Panc1 (cell line): ENCODE results near the gene SRXN1. TPM values are rescaled to one million over a fixed set of nuclear protein-coding genes. Genes with fewer than 3 reads are reported as not detected.

Experiments used
- ATAC-seq: fragments of 200-7000 bp; cut with Tn5 transposase; 2 replicates; pipeline ENCODE4 v1.9.1; 2020; ENCODE audit warnings: mild to moderate bottlenecking, moderate library complexity
- BruUV-seq: library from RNA; stranded (reverse); fragments of 400-500 nt; replicated peaks from 2 replicates; lab custom pipeline; 2021; lab: Mats Ljungman, UMichigan
- CTCF ChIA-PET: fragments of 300-600 bp; sonication (Branson Sonifier 250); formaldehyde crosslinking; loops from one replicate; lab custom pipeline; 2022; ENCODE audit warnings: antibody characterized with exemption; lab: Charles Lee
- POLR2A ChIA-PET: fragments of 300-600 bp; sonication (Branson Sonifier 250); formaldehyde crosslinking; loops from one replicate; lab custom pipeline; 2022; ENCODE audit warnings: antibody characterized with exemption; lab: Charles Lee
- DNase-seq: peaks from one replicate; pipeline ENCODE4 v3.0.0-alpha.2; 2010; ENCODE audit warnings: low read depth, low spot score
- H3K27ac ChIP-seq: 2 replicates; pipeline ENCODE4 v1.5.1; 2011; ENCODE audit warnings: mild to moderate bottlenecking, low read length, inconsistent platforms
- H3K27me3 ChIP-seq: fragments of 200-500 bp; sonication (Bioruptor generic); 2 replicates; pipeline ENCODE4 v1.6.0; 2014; ENCODE audit warnings: low read length, inconsistent platforms; ENCODE audit not compliant: control insufficient read depth, insufficient read depth
- H3K36me3 ChIP-seq: fragments of 200-500 bp; sonication (Bioruptor generic); 2 replicates; pipeline ENCODE4 v1.5.1; 2014; ENCODE audit warnings: inconsistent platforms, mild to moderate bottlenecking, low read length, moderate library complexity; ENCODE audit not compliant: control insufficient read depth, insufficient read depth
- H3K4me1 ChIP-seq: 2 replicates; pipeline ENCODE4 v1.5.1; 2011; ENCODE audit warnings: inconsistent platforms, mild to moderate bottlenecking, low read length, moderate library complexity; ENCODE audit not compliant: control insufficient read depth, insufficient read depth
- H3K4me3 ChIP-seq, 2 experiments: 2 replicates each; pipeline ENCODE4 v1.5.1; 2011 to 2012; ENCODE audit warnings: low read depth in 2 of 2, low read length in 2 of 2, mild to moderate bottlenecking in 2 of 2, inconsistent platforms in 1 of 2, moderate library complexity in 1 of 2
- H3K9me3 ChIP-seq: fragments of 200-500 bp; sonication (Bioruptor generic); 2 replicates; pipeline ENCODE4 v1.5.1; 2014; ENCODE audit warnings: low read depth, mild to moderate bottlenecking, inconsistent platforms, low read length, moderate library complexity; ENCODE audit not compliant: control insufficient read depth, insufficient read depth
- CTCF ChIP-seq: fragments of 450-650 bp; IDR thresholded peaks from 2 replicates; pipeline ENCODE4 v1.5.1; 2017; ENCODE audit warnings: mild to moderate bottlenecking
- POLR2AphosphoS5 ChIP-seq: IDR thresholded peaks from 2 replicates; pipeline ENCODE4 v1.6.1; 2012; ENCODE audit warnings: mild to moderate bottlenecking, low read depth, low read length, moderate library complexity
- REST ChIP-seq, 2 experiments: IDR thresholded peaks; 2 replicates each; pipeline ENCODE4 v1.6.1; 2011 to 2012; ENCODE audit warnings: low read depth in 2 of 2, control low read depth in 1 of 2, low read length in 1 of 2, mild to moderate bottlenecking in 1 of 2, moderate library complexity in 1 of 2; ENCODE audit not compliant: insufficient read depth in 1 of 2
- SIN3A ChIP-seq: IDR thresholded peaks from 2 replicates; pipeline ENCODE4 v1.6.1; 2012; ENCODE audit warnings: low read depth, mild to moderate bottlenecking, low read length, moderate library complexity, borderline replicate concordance; ENCODE audit not compliant: insufficient read depth
- TCF7L2 ChIP-seq: IDR thresholded peaks from 2 replicates; pipeline ENCODE4 v1.6.1; 2011; ENCODE audit warnings: mild to moderate bottlenecking, low read depth, low read length, inconsistent platforms
- in situ Hi-C: cut with HindIII; loops from 2 replicates; pipeline ENCODE4 v1.10.0; 2016; ENCODE audit warnings: low sequenced_read_pairs, low pct_unique_long_range_greater_than_20kb
- intact Hi-C: fragments of 100-400 bp; cut with micrococcal nuclease; formaldehyde crosslinking; loops from one replicate; pipeline ENCODE4 v1.10.0; 2022; ENCODE audit not compliant: unreplicated experiment
- total RNA-seq: library from RNA; stranded (reverse); gene quantifications from one replicate; pipeline ENCODE4 v1.2.1, GENCODE V29; 2021; ENCODE audit not compliant: unreplicated experiment

Gene SRXN1
- total RNA-seq, 1 experiment from 2014 or later = 34.5 TPM

GRCh38 chr20:692044-692443 lies 39.0 kb upstream of the SRXN1 start:
- in situ Hi-C loops = no loop called here
- ChIA-PET POLR2A (no interaction called here), CTCF (no interaction called here)
- DNase-seq (no peak), ATAC-seq (no peak)
- no peak overlapping the region for H3K27ac ChIP-seq
- no peak overlapping the region for H3K4me3 ChIP-seq
- H3K36me3 ChIP-seq = no peaks in the 10 kb centered on the region
- H3K9me3 ChIP-seq = no peaks in the 10 kb centered on the region
- peaks cover 11% of the 10 kb centered on the region; the same call in 1 of the 2 replicates for H3K27me3 ChIP-seq
- intact Hi-C loops = no loop called here
- no TSS peak for BruUV-seq
- TF ChIP-seq REST (IDR thresholded peaks at IDR 0.05; ENCODE audit: insufficient read depth in 1 of 2, low read depth in 2 of 2, low read length in 1 of 2) (no peak), TCF7L2 (no peak), CTCF (no peak), POLR2AphosphoS5 (no peak), SIN3A (no peak)
- H3K4me1 ChIP-seq = no peaks in the 10 kb centered on the region

GRCh38 chr20:689947-690346 lies 36.9 kb upstream of the SRXN1 start:
- H3K9me3 ChIP-seq = no peaks in the 10 kb centered on the region
- no TSS peak for BruUV-seq
- H3K27me3 ChIP-seq = peaks cover 11% of the 10 kb centered on the region; the same call in 1 of the 2 replicates
- in situ Hi-C loops = no loop called here
- ChIA-PET CTCF (interaction anchor here (0.7 kb wide), 1 partner anchor 348 kb away, joined by 3 read pairs; no protein-coding TSS in a partner anchor), POLR2A (interaction anchor here (0.6 kb wide), 1 partner anchor 749 kb away, joined by 3 read pairs; no protein-coding TSS in a partner anchor)
- ATAC-seq = no peak
- TF ChIP-seq CTCF = no peak
- no peak for TF ChIP-seq REST (IDR thresholded peaks at IDR 0.05; ENCODE audit: insufficient read depth in 1 of 2, low read depth in 2 of 2, low read length in 1 of 2)
- no peak for TF ChIP-seq TCF7L2
- TF ChIP-seq POLR2AphosphoS5 = no peak
- TF ChIP-seq SIN3A = no peak
- H3K4me1 ChIP-seq = no peaks in the 10 kb centered on the region
- intact Hi-C loops = no loop called here
- DNase-seq = no peak
- no peaks in the 10 kb centered on the region for H3K36me3 ChIP-seq
- H3K27ac ChIP-seq = no peak overlapping the region
- H3K4me3 ChIP-seq = no peak overlapping the region
